ENCODE results near the gene RASSF1.

The RASSF1 gene

DNA sequence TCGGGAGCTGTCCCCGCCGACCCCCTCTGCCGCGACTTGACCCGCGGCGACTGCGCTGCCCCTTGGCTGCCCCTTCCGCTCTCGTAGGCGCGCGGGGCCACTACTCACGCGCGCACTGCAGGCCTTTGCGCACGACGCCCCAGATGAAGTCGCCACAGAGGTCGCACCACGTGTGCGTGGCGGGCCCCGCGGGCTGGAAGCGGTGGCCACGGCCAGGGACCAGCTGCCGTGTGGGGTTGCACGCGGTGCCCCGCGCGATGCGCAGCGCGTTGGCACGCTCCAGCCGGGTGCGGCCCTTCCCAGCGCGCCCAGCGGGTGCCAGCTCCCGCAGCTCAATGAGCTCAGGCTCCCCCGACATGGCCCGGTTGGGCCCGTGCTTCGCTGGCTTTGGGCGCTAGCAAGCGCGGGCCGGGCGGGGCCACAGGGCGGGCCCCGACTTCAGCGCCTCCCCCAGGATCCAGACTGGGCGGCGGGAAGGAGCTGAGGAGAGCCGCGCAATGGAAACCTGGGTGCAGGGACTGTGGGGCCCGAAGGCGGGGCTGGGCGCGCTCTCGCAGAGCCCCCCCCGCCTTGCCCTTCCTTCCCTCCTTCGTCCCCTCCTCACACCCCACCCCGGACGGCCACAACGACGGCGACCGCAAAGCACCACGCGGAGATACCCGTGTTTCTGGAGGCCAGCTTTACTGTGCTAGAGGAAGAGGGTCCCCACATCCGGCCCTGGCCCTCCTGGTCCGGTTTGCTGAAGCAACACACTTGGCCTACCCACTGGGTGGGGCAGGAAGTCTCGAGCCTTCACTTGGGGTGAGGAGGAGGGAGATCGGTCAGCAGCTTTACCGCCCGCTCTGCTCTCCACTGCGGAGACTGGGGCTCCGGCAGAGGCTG is at the start of gene RASSF1:
TSS of gene RASSF1 (minus strand) at position 389 of the 882 bp plus-strand sequence. CDS start at position 358, 31 bp downstream.
- in situ Hi-C loops (cut with HindIII; ENCODE audit: low sequenced_read_pairs), result no loop called here

- in situ Hi-C loops (cut with HindIII; ENCODE audit: low sequenced_read_pairs), result no loop called here
Observed at GRCh38 chr3:50389414-50389767, 48.8 kb upstream of the RASSF1 start.

GRCh38 chr3:50388720-50389413 is 48.2 kb upstream of the RASSF1 start:
- in situ Hi-C loops (cut with HindIII; ENCODE audit: low sequenced_read_pairs), result no loop called here

GRCh38 chr3:50388016-50388719 is 47.5 kb upstream of the RASSF1 start:
- in situ Hi-C loops (cut with HindIII; ENCODE audit: low sequenced_read_pairs), result no loop called here

GRCh38 chr3:50385754-50386153 is 45.1 kb upstream of the RASSF1 start:
- in situ Hi-C loops (cut with HindIII; ENCODE audit: low sequenced_read_pairs), result no loop called here

GRCh38 chr3:50383750-50384149 is 43.1 kb upstream of the RASSF1 start:
- in situ Hi-C loops (cut with HindIII; ENCODE audit: low sequenced_read_pairs), result no loop called here

GRCh38 chr3:50382722-50383121 is 42.1 kb upstream of the RASSF1 start:
- in situ Hi-C loops (cut with HindIII; ENCODE audit: low sequenced_read_pairs), result no loop called here

DNA sequence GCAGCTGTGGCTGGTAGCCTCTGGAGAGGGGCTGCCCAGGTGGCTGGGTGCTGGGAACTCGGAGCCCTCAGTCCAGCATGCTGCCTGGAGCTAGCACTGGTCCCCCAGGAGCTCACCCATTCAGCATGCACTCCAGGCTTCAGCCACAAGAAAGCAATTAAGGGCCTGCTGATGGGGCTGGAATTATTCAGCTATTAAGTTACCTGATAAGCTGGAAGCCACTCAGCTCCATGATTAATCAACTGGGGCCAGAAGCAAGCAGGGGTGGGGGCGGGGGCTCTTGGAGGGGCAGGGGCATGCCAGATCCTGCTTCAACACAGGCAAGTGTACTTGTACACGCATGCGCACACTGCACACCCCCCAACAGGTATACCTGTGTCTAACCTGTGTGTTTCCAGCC is 40.7 kb upstream of the RASSF1 start:
- in situ Hi-C loops (cut with HindIII; ENCODE audit: low sequenced_read_pairs), result no loop called here

DNA sequence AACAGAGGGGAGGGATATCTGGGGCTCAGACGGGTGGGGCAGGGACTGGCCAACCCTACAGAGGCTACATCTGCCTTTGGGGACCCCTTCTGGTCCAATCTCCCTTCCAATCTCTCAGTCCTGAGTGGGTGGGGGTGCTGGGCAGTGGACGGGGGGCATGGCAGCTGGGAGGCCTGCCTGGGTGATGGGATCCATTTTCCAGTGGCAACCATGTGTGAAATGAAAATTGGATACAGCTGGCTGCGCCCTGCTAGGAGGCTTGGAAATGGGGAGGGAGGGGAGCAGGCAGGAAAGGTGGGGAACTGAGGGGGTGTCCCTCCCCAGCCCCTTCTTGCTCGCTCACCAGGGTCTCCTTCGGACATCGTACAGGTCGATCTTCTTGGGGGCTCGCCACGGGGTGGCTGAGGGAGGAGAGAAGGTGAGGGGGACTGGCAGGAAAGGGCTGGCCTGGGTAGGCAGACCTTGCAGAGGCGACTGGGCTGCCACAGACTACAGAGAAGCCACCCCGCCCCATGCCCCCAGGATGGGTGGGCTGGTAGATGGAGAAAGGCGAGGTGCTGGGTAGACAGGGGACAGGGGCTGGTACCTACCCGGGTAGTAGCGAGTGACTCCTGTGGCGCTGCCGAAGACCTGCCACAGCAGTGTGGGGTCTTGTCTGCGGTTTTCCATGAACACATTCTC is 39.9 kb upstream of the RASSF1 start:
- in situ Hi-C loops (cut with HindIII; ENCODE audit: low sequenced_read_pairs), result no loop called here

GRCh38 chr3:50378757-50379156 is 38.1 kb upstream of the RASSF1 start:
- in situ Hi-C loops (cut with HindIII; ENCODE audit: low sequenced_read_pairs), result no loop called here

- in situ Hi-C loops (cut with HindIII; ENCODE audit: low sequenced_read_pairs), result no loop called here
Observed at GRCh38 chr3:50378024-50378423, 37.4 kb upstream of the RASSF1 start.

- in situ Hi-C loops (cut with HindIII; ENCODE audit: low sequenced_read_pairs), result no loop called here
Observed at GRCh38 chr3:50375258-50375931, 34.8 kb upstream of the RASSF1 start.

DNA sequence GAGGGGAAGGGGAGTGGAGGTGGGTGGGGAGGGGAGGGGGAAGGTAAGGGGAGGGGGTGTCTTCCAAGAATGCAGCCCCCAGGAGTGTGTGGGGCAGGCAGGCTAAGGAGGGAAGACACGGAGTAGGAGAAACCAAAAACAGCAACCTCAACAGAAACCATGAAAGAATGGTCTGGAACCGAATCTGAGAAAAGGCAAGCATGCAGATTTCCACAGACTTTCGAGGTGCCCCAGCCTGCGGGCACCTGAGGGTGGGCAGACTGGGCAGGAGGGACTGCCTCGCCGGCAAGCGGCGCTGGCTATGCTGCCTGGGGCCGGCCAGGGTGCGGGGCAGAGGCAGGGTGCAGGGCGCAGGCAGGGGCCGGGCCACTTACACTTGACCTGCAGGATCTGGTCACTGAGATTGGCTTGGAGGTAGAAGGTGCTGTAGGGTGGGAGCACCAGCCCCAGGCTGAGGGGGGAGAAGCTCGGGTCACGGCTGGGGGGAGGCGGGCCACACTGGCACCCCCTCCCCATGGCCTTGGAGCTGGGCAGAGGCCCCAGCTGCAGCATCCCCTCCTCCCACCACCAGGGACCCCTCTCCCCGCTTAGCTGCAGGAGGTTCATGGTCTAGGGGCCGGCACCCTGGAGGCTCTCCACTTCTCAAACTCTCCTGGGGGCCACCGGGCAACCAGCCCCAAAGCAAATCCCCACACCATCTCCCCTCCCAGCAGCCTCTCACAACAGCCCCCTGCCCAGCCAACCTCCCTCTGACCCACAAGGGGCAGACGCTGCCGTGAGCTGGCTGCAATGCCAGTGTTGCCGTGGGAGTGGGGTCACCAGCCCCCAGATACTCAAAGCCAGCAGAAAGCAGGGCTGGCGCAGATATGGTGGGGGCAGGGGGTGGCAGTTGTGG is 34.0 kb upstream of the RASSF1 start:
- in situ Hi-C loops (cut with HindIII; ENCODE audit: low sequenced_read_pairs), result no loop called here

GRCh38 chr3:50373146-50374051 is 32.8 kb upstream of the RASSF1 start:
- in situ Hi-C loops (cut with HindIII; ENCODE audit: low sequenced_read_pairs), result no loop called here

DNA sequence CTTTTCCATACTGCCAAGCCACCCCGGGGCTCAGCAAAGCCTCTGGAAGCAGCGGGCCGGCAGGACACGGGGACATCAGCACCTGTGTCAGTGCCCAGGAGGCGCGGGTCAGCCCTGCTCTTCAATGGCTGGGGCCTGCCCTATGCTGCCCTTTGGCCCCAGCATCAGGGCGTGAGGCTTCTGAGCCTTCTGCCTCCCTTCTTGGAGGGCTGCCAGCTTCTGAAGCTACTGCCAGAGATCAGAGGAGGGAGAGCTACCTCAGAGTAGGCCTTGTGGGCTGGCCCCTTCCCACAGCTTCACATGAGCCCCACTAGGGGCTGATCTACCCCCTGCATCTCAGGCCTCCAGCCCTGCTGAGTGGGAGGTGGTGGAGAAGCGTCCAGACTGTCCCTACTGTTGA is 31.7 kb upstream of the RASSF1 start:
- in situ Hi-C loops (cut with HindIII; ENCODE audit: low sequenced_read_pairs), result no loop called here

GRCh38 chr3:50371133-50371685 is 30.6 kb upstream of the RASSF1 start:
- in situ Hi-C loops (cut with HindIII; ENCODE audit: low sequenced_read_pairs), result no loop called here

- in situ Hi-C loops (cut with HindIII; ENCODE audit: low sequenced_read_pairs), result no loop called here
Observed at GRCh38 chr3:50370594-50370993, 30.0 kb upstream of the RASSF1 start.

DNA sequence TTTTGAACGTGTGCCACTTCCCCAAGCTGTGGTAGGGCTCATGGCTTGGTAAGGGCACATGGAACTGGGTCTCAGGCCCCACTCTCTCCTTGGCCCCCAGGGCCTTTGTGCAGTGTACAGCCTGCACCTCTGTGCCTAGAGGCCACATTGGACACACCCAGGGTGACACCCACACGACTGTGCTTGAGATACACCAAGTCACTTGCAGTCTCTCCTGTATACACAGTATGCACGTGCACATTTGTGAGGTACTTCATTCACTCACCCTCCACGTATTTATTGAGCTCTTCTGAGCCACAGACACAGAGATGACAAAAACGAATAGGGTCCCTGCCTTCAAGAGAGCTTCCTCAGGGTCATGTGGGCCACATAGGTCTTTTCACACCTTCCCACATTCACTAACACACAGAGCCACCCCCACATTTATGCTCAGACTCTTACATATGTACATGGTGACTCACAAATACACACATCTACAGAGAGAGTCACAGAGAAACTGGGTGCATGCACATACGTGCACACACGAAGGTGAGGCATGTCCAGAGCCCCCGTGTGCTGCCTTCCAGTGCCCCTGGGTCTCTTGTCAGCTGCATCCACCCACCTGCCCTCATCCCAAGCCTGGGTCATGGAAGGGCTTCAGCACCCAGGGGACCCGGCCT is 28.5 kb upstream of the RASSF1 start:
- in situ Hi-C loops (cut with HindIII; ENCODE audit: low sequenced_read_pairs), result no loop called here
